Neuronal stem cell (in vitro differentiated cells): ENCODE data around the gene FKBP2.
"Not testable (repeated sequence)": the region's sequence is repeated elsewhere in the genome, so short reads cannot be mapped to it uniquely, and the experiment has no call there.

ENCODE experiments used
- DNase-seq: peaks from one replicate; pipeline ENCODE4 v3.0.0-alpha.2; 2013; ENCODE audit warnings: low spot score
- H2AFZ ChIP-seq: one replicate; pipeline ENCODE4 v1.6.1; 2013; ENCODE audit warnings: mild to moderate bottlenecking, low read length, inconsistent platforms
- H2AK5ac ChIP-seq: 2 replicates; pipeline ENCODE4 v1.6.1; 2013; ENCODE audit warnings: low read depth, mild to moderate bottlenecking, inconsistent platforms, low read length, moderate library complexity, mixed read lengths
- H2BK120ac ChIP-seq: 2 replicates; pipeline ENCODE4 v1.6.1; 2013; ENCODE audit warnings: low read depth, mild to moderate bottlenecking, inconsistent platforms, low read length, moderate library complexity, mixed read lengths
- H2BK12ac ChIP-seq: one replicate; pipeline ENCODE4 v1.6.1; 2013; ENCODE audit warnings: low read length, inconsistent platforms
- H2BK15ac ChIP-seq: 2 replicates; pipeline ENCODE4 v1.6.1; 2013; ENCODE audit warnings: mild to moderate bottlenecking, low read length, inconsistent platforms, mixed read lengths
- H2BK5ac ChIP-seq: one replicate; pipeline ENCODE4 v1.6.1; 2013; ENCODE audit warnings: inconsistent platforms, mild to moderate bottlenecking, low read length, moderate library complexity
- H3K14ac ChIP-seq: one replicate; pipeline ENCODE4 v1.6.1; 2013; ENCODE audit warnings: low read length, inconsistent platforms
- H3K18ac ChIP-seq: 2 replicates; pipeline ENCODE4 v1.6.1; 2013; ENCODE audit warnings: low read length, inconsistent platforms
- H3K23ac ChIP-seq: 2 replicates; pipeline ENCODE4 v1.6.1; 2013; ENCODE audit warnings: low read depth, mild to moderate bottlenecking, mixed read lengths, low read length, inconsistent platforms; ENCODE audit not compliant: poor library complexity
- H3K27ac ChIP-seq: replicated peaks from 3 replicates; pipeline ENCODE4 v1.5.1; 2013; ENCODE audit warnings: low read length, inconsistent platforms
- H3K27me3 ChIP-seq, 3 experiments: 2 replicates each; pipeline ENCODE4 v1.6.1; 2013; ENCODE audit warnings: low read length in 3 of 3, mild to moderate bottlenecking in 2 of 3, inconsistent platforms in 1 of 3, low read depth in 1 of 3, mixed read lengths in 1 of 3, moderate library complexity in 1 of 3; ENCODE audit not compliant: control insufficient read depth in 3 of 3, insufficient read depth in 3 of 3
- H3K36me3 ChIP-seq, 2 donors: replicated peaks in 1 of 2; 2 replicates each; pipeline ENCODE4 v1.6.1; 2013; ENCODE audit warnings: low read length in 2 of 2; ENCODE audit not compliant: control insufficient read depth in 2 of 2, insufficient read depth in 2 of 2
- H3K4ac ChIP-seq: 2 replicates; pipeline ENCODE4 v1.6.1; 2013; ENCODE audit warnings: inconsistent platforms, mild to moderate bottlenecking, low read length, moderate library complexity
- H3K4me1 ChIP-seq, 2 donors: 1 replicate in 1 of 2; 2 replicates in 1 of 2; pipeline ENCODE4 v1.6.1; 2013; ENCODE audit warnings: low read length in 2 of 2, low read depth in 1 of 2; ENCODE audit not compliant: control insufficient read depth in 2 of 2, insufficient read depth in 1 of 2
- H3K4me2 ChIP-seq: one replicate; pipeline ENCODE4 v1.6.1; 2013; ENCODE audit warnings: mild to moderate bottlenecking, low read length, inconsistent platforms; ENCODE audit not compliant: insufficient read depth, poor library complexity, severe bottlenecking
- H3K4me3 ChIP-seq, 2 donors: 2 replicates each; pipeline ENCODE4 v1.5.1; 2013; ENCODE audit warnings: low read length in 2 of 2, mild to moderate bottlenecking in 2 of 2, inconsistent platforms in 1 of 2, moderate library complexity in 1 of 2
- H3K79me1 ChIP-seq: one replicate; pipeline ENCODE4 v1.6.1; 2013; ENCODE audit warnings: low read depth, mild to moderate bottlenecking, inconsistent platforms, low read length, moderate library complexity
- H3K9ac ChIP-seq: one replicate; pipeline ENCODE4 v1.6.1; 2013; ENCODE audit warnings: mild to moderate bottlenecking, low read depth, low read length, inconsistent platforms; ENCODE audit not compliant: poor library complexity
- H3K9me3 ChIP-seq, 2 donors: replicated peaks in 1 of 2; 2 replicates each; pipeline versions ENCODE3 to v1.6.1; 2013; ENCODE audit warnings: low read length in 2 of 2, mild to moderate bottlenecking in 2 of 2, inconsistent platforms in 1 of 2, low read depth in 1 of 2, mixed read lengths in 1 of 2, moderate library complexity in 1 of 2; ENCODE audit not compliant: control insufficient read depth in 2 of 2, insufficient read depth in 1 of 2
- H4K8ac ChIP-seq: one replicate; pipeline ENCODE4 v1.6.1; 2013; ENCODE audit warnings: low read depth, mild to moderate bottlenecking, inconsistent platforms, low read length, moderate library complexity
- H4K91ac ChIP-seq: one replicate; pipeline ENCODE4 v1.6.1; 2013; ENCODE audit warnings: low read length, low read depth, mild to moderate bottlenecking, inconsistent platforms; ENCODE audit not compliant: poor library complexity
- WGBS, 2 donors: extraction: QIAGEN DNeasy Blood & Tissue Kit; methylation state at CpG; one replicate each; pipeline ENCODE4 v1.1.7; 2013; ENCODE audit warnings: missing lambda C conversion rate in 2 of 2, mixed read lengths in 1 of 2; ENCODE audit not compliant: insufficient read length in 2 of 2, insufficient replicate concordance in 1 of 2; ENCODE audit errors: extremely low coverage in 2 of 2; 5-methylcytosine and 5-hydroxymethylcytosine counted together

Gene FKBP2

DNA sequence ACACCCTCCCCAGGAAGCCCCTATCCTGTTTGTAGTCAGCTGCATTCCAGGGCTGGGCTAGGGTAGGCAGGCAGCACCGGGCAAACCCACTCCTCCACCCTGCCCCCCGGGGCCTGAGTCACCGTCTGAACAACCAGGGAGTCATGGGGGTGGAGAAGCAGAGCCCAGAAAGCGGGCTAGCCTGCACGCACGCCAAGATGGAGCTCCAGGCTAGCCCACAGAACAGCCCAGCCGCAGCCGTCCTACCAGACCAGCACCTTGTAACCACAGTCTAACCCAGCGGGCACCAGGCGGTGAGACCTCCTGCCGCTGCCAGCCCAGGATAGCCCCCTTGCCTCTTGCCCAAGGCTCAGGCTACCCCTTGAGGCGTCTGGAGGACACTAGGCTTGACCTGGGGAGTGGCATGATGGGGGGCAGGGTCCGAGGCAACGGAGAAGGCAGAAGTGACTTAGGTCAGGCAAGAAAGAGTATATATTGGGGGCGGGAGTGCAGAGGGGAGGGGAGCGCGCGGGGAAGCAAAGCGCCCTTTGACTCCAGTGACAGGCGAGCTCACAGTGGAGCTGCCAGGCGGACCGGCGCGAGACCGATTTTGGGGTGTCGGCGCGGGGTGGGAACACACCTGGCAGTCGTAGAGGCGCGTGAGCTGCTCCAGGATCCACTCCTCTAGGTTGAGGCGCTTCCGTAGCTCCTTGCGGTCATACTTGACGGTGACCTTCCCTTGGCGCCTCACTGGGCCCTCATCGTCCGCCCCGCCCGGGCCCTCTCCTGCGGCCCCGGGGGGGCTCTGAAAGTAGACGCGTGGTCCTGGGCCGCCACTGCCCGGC lies 5.1 kb downstream of the FKBP2 start:
- Histone ChIP-seq H4K8ac (peak overlapping the region; percentile 86), H3K23ac (peak overlapping the region; percentile 96), H3K18ac (peak overlapping the region; percentile 92), H3K9ac (peak overlapping the region; percentile 95), H3K4me2 (peak overlapping the region; percentile 84), H3K27me3 (no peaks in the 10 kb centered on the region), H4K91ac (no peak overlapping the region), H3K27ac (no peak overlapping the region), H3K14ac (peak overlapping the region; percentile 79), H3K9me3 (no peaks in the 10 kb centered on the region), H2BK15ac (peak overlapping the region; percentile 47), H2BK12ac (peak overlapping the region; percentile 97), H3K36me3 (peaks cover 11 to 19% of the 10 kb centered on the region in 2 donors), H2BK5ac (peak overlapping the region; percentile 76), H2BK120ac (peak overlapping the region; percentile 52), H3K4me3 (peak overlapping the region; percentile 70 to 94), H2AFZ (peak overlapping the region; percentile 63), H3K4me1 (peaks cover 23 to 41% of the 10 kb centered on the region in 2 donors), H3K79me1 (peaks cover 21% of the 10 kb centered on the region), H2AK5ac (peak overlapping the region; percentile 98), H3K4ac (peak overlapping the region; percentile 97)
- no CpG with 5 or more reads among the region's 46 CpGs for WGBS, 2 donors
- no peak for DNase-seq

DNA sequence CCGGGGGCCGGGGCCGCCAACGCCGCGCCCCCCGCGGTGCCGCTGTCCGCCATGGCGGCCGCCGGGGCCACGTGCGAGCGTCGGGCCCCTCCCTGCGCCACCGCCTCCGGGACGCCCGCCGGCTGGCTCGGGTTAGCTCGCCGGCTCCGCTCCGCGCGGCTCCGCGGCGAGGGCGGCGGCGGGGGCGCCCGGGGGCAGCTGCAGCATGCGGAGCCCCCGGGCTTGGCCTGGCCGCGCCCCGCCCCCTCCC lies 5.7 kb downstream of the FKBP2 start:
- not testable (repeated sequence) for H3K27ac ChIP-seq, DNase-seq, H2BK12ac ChIP-seq, H3K23ac ChIP-seq, H2BK15ac ChIP-seq, H2BK120ac ChIP-seq, H2BK5ac ChIP-seq, H3K27me3 ChIP-seq, H3K14ac ChIP-seq, H2AK5ac ChIP-seq, H3K9ac ChIP-seq, H3K4ac ChIP-seq, H3K18ac ChIP-seq, H3K9me3 ChIP-seq, H4K8ac ChIP-seq, H4K91ac ChIP-seq
- Histone ChIP-seq H3K4me1 (peaks cover 23 to 43% of the 10 kb centered on the region in 2 donors), H3K4me2 (peak overlapping the region; percentile 84), H3K79me1 (peaks cover 21% of the 10 kb centered on the region), H3K4me3 (peak overlapping the region; percentile 70 to 94), H2AFZ (peak overlapping the region; percentile 63), H3K36me3 (peaks cover 11 to 19% of the 10 kb centered on the region in 2 donors)
- no CpG with 5 or more reads among the region's 43 CpGs for WGBS, 2 donors

GRCh38 chr11:64246871-64247728 lies 6.2 kb downstream of the FKBP2 start, which contains the start of gene PPP1R14B:
PPP1R14B (minus strand) TSS chr11:64246943; CDS start chr11:64246673, 270 bp downstream.
- Histone ChIP-seq H4K91ac (no peak within 1 kb of the TSS), H3K18ac (peak within 1 kb of the TSS; percentile 92), H3K36me3 (peaks cover 11 to 19% of the 10 kb centered on the region in 2 donors), H3K14ac (peak within 1 kb of the TSS; percentile 96), H2AK5ac (peak within 1 kb of the TSS; percentile 98), H2BK15ac (peak within 1 kb of the TSS; percentile 47), H2BK12ac (peak within 1 kb of the TSS; percentile 97), H3K4me2 (peak within 1 kb of the TSS; percentile 98), H2BK120ac (peak within 1 kb of the TSS; percentile 52), H3K4ac (peak within 1 kb of the TSS; percentile 97), H3K9me3 (no peaks in the 10 kb centered on the region), H3K23ac (peak within 1 kb of the TSS; percentile 96), H3K4me1 (peaks cover 25 to 43% of the 10 kb centered on the region in 2 donors), H3K79me1 (peaks cover 16% of the 10 kb centered on the region), H3K4me3 (peak within 1 kb of the TSS; percentile 70 to 94), H2AFZ (peak within 1 kb of the TSS; percentile 83), H3K27me3 (no peaks in the 10 kb centered on the region), H3K27ac (peak within 1 kb of the TSS; percentile 61), H4K8ac (peak within 1 kb of the TSS; percentile 86), H3K9ac (peak within 1 kb of the TSS; percentile 95), H2BK5ac (peak within 1 kb of the TSS; percentile 76)
- WGBS, 2 donors = no CpG with 5 or more reads among the region's 74 CpGs
- DNase-seq = peak; percentile 87
